WTC11 (cell line): Measurements from ENCODE around the gene ALG14. TPM values are rescaled to one million over a fixed set of nuclear protein-coding genes. Genes with fewer than 3 reads are reported as not detected.

Experiments
- ATAC-seq: fragments of 200-7000 bp; cut with Tn5 transposase; 2 replicates; pipeline ENCODE4 v1.10.0; 2021; ENCODE audit warnings: mild to moderate bottlenecking, moderate library complexity
- CTCF ChIA-PET: fragments of 300-600 bp; sonication (Branson Sonifier 250); formaldehyde crosslinking; loops from one replicate; lab custom pipeline; 2021; ENCODE audit warnings: antibody characterized with exemption; lab: Charles Lee
- POLR2A ChIA-PET: fragments of 350-600 bp; sonication (Branson Sonifier 250); formaldehyde crosslinking; loops from one replicate; lab custom pipeline; 2021; ENCODE audit warnings: antibody characterized with exemption; lab: Charles Lee
- DNase-seq: peaks from one replicate; pipeline ENCODE4 v3.0.0; 2021; ENCODE audit warnings: low spot score
- H3K27ac Mint-ChIP-seq: 2 replicates; pipeline ENCODE4 v1.8.0; 2021; ENCODE audit warnings: mixed read lengths
- H3K27me3 Mint-ChIP-seq: 2 replicates; pipeline ENCODE4 v1.8.0; 2021; ENCODE audit warnings: low read depth, mild to moderate bottlenecking, moderate library complexity, mixed read lengths
- H3K36me3 Mint-ChIP-seq: 2 replicates; pipeline ENCODE4 v1.8.0; 2021; ENCODE audit warnings: mixed read lengths
- H3K4me1 Mint-ChIP-seq: 2 replicates; pipeline ENCODE4 v1.8.0; 2022; ENCODE audit warnings: mixed read lengths
- H3K4me3 Mint-ChIP-seq: 2 replicates; pipeline ENCODE4 v1.8.0; 2021; ENCODE audit warnings: mild to moderate bottlenecking, moderate library complexity, mixed read lengths
- H3K9me3 Mint-ChIP-seq: 2 replicates; pipeline ENCODE4 v1.8.0; 2021; ENCODE audit warnings: mixed read lengths
- AFF4 ChIP-seq: sonication (generic); formaldehyde crosslinking; IDR thresholded peaks from 2 replicates; pipeline ENCODE4 v1.8.1; 2023; ENCODE audit warnings: mild to moderate bottlenecking, missing genetic modification reagents, borderline replicate concordance
- ARID4B ChIP-seq: sonication (generic); formaldehyde crosslinking; IDR thresholded peaks from 2 replicates; pipeline ENCODE4 v1.8.0; 2023; ENCODE audit warnings: missing genetic modification reagents, mild to moderate bottlenecking, borderline replicate concordance
- ERG ChIP-seq: fragments of 250-450 bp; sonication (Bioruptor Pico); IDR thresholded peaks from 2 replicates; pipeline ENCODE4 v1.8.0; 2021; ENCODE audit warnings: mild to moderate bottlenecking
- GABPB1 ChIP-seq: sonication (generic); formaldehyde crosslinking; IDR thresholded peaks from 2 replicates; pipeline ENCODE4 v1.8.1; 2023; ENCODE audit warnings: mild to moderate bottlenecking, missing genetic modification reagents
- HMGA2 ChIP-seq: fragments of 250-450 bp; sonication (Bioruptor Pico); IDR thresholded peaks from 2 replicates; pipeline ENCODE4 v1.4.0; 2021; ENCODE audit warnings: mild to moderate bottlenecking, moderate library complexity
- JUN ChIP-seq: sonication (generic); formaldehyde crosslinking; IDR thresholded peaks from 2 replicates; pipeline ENCODE4 v1.8.0; 2023; ENCODE audit warnings: mild to moderate bottlenecking, missing genetic modification reagents
- MAX ChIP-seq: sonication (generic); formaldehyde crosslinking; IDR thresholded peaks from 2 replicates; pipeline ENCODE4 v1.8.0; 2022; ENCODE audit warnings: mild to moderate bottlenecking, missing genetic modification reagents
- MYBL2 ChIP-seq: sonication (generic); formaldehyde crosslinking; IDR thresholded peaks from 2 replicates; pipeline ENCODE4 v1.8.1; 2023; ENCODE audit warnings: mild to moderate bottlenecking, moderate library complexity, missing genetic modification reagents
- NR3C1 ChIP-seq: sonication (generic); formaldehyde crosslinking; conservative IDR thresholded peaks from 2 replicates; pipeline ENCODE4 v1.8.1; 2023; ENCODE audit warnings: low read depth, mild to moderate bottlenecking, missing genetic modification reagents
- PREB ChIP-seq: sonication (generic); formaldehyde crosslinking; IDR thresholded peaks from 2 replicates; pipeline ENCODE4 v1.8.1; 2022; ENCODE audit warnings: mild to moderate bottlenecking, missing genetic modification reagents, moderate library complexity, borderline replicate concordance
- RORB ChIP-seq: fragments of 250-450 bp; sonication (Bioruptor Pico); IDR thresholded peaks from 2 replicates; pipeline ENCODE4 v1.9.0; 2021; ENCODE audit warnings: mild to moderate bottlenecking
- SOX15 ChIP-seq: fragments of 250-450 bp; sonication (Bioruptor Pico); IDR thresholded peaks from 2 replicates; pipeline ENCODE4 v1.9.0; 2021; ENCODE audit warnings: mild to moderate bottlenecking
- TEAD1 ChIP-seq: sonication (generic); formaldehyde crosslinking; IDR thresholded peaks from 2 replicates; pipeline ENCODE4 v1.8.0; 2022; ENCODE audit warnings: mild to moderate bottlenecking, missing genetic modification reagents
- ZNF317 ChIP-seq: sonication (generic); formaldehyde crosslinking; IDR thresholded peaks from 2 replicates; pipeline ENCODE4 v1.8.1; 2023; ENCODE audit warnings: low read depth, mild to moderate bottlenecking, moderate library complexity, missing genetic modification reagents, borderline replicate concordance
- ZNF396 ChIP-seq: fragments of 250-450 bp; sonication (Bioruptor Pico); IDR thresholded peaks from 2 replicates; pipeline ENCODE4 v1.8.0; 2021; ENCODE audit warnings: mild to moderate bottlenecking, moderate library complexity, borderline replicate concordance
- ZNF512 ChIP-seq: sonication (generic); formaldehyde crosslinking; IDR thresholded peaks from 2 replicates; pipeline ENCODE4 v1.8.1; 2022; ENCODE audit warnings: missing genetic modification reagents, borderline replicate concordance
- total RNA-seq: library from RNA; stranded (reverse); gene quantifications from 3 replicates; pipeline ENCODE4 v1.2.3, GENCODE V29; 2021

Gene ALG14
- total RNA-seq, 1 experiment from 2014 or later, result 2.3 TPM

GRCh38 chr1:94976971-94977548, 95.7 kb downstream of the ALG14 start:
- ATAC-seq (no peak), DNase-seq (no peak)
- Mint-ChIP-seq H3K27ac (no peak overlapping the region), H3K4me1 (peaks cover 1% of the 10 kb centered on the region), H3K36me3 (no peaks in the 10 kb centered on the region), H3K27me3 (no peaks in the 10 kb centered on the region), H3K9me3 (peaks cover 4% of the 10 kb centered on the region; the same call in 1 of the 2 replicates), H3K4me3 (no peak overlapping the region)
- ChIA-PET CTCF (interaction anchor here (2.4 kb wide), 1 partner anchor 123 kb away, joined by 7 read pairs; no protein-coding TSS in a partner anchor), POLR2A (no interaction called here)
- no peak for TF ChIP-seq JUN (CRISPR knock-in tag)
- no peak for TF ChIP-seq PREB (CRISPR knock-in tag)
- TF ChIP-seq NR3C1, result no peak
- TF ChIP-seq GABPB1, result no peak
- TF ChIP-seq ERG, result no peak

GRCh38 chr1:94974824-94975223, 97.9 kb downstream of the ALG14 start:
- Mint-ChIP-seq H3K27ac (no peak overlapping the region), H3K36me3 (no peaks in the 10 kb centered on the region), H3K27me3 (no peaks in the 10 kb centered on the region), H3K4me3 (no peak overlapping the region), H3K4me1 (peaks cover 17% of the 10 kb centered on the region), H3K9me3 (peaks cover 4% of the 10 kb centered on the region; the same call in 1 of the 2 replicates)
- ATAC-seq (no peak), DNase-seq (no peak)
- TF ChIP-seq AFF4, result no peak
- no peak for TF ChIP-seq ARID4B (CRISPR knock-in tag)
- no peak for TF ChIP-seq ZNF512
- TF ChIP-seq GABPB1, result no peak
- TF ChIP-seq MAX (CRISPR knock-in tag), result no peak
- TF ChIP-seq TEAD1 (CRISPR knock-in tag), result no peak
- no peak for TF ChIP-seq ZNF396 (CRISPR knock-in tag)
- TF ChIP-seq PREB (CRISPR knock-in tag), result no peak
- no peak for TF ChIP-seq ZNF317 (CRISPR knock-in tag)
- TF ChIP-seq SOX15 (CRISPR knock-in tag), result no peak
- no peak for TF ChIP-seq MYBL2 (CRISPR knock-in tag)
- TF ChIP-seq HMGA2 (CRISPR knock-in tag), result no peak
- TF ChIP-seq RORB (CRISPR knock-in tag), result no peak
- ChIA-PET CTCF (no interaction called here), POLR2A (no interaction called here)
